GM12878 (cell line): ENCODE results near the gene MINPP1. TPM values are rescaled to one million over a fixed set of nuclear protein-coding genes. Genes with fewer than 3 reads are reported as not detected.

Experiments used
- ATAC-seq: fragments of 200-7000 bp; cut with Tn5 transposase; 3 replicates; pipeline ENCODE4 v1.9.1; 2020; ENCODE audit warnings: mild to moderate bottlenecking, moderate library complexity
- BruUV-seq: library from RNA; stranded (reverse); fragments of 400-500 nt; replicated peaks from 2 replicates; lab custom pipeline; 2021; lab: Mats Ljungman, UMichigan
- CTCF ChIA-PET: fragments of 300-600 bp; sonication (Branson Sonifier 250); formaldehyde crosslinking; extraction: SDS; loops from one replicate; lab custom pipeline; 2021; ENCODE audit warnings: inconsistent platforms; lab: Yijun Ruan, JAX
- POLR2A ChIA-PET: fragments of 350-600 bp; formaldehyde crosslinking; extraction: SDS; loops from one replicate; lab custom pipeline; 2021; ENCODE audit warnings: inconsistent platforms; lab: Charles Lee
- RAD21 ChIA-PET: fragments of 300-600 bp; sonication (Branson Sonifier 250); formaldehyde crosslinking; loops from one replicate; lab custom pipeline; 2023; ENCODE audit warnings: antibody characterized with exemption; ENCODE audit not compliant: unreplicated experiment; lab: Charles Lee
- SMC1A ChIA-PET: fragments of 300-600 bp; sonication (Branson Sonifier 250); formaldehyde crosslinking; loops from one replicate; lab custom pipeline; 2023; ENCODE audit not compliant: unreplicated experiment, uncharacterized antibody; lab: Charles Lee
- DNase-seq: peaks from one replicate; pipeline ENCODE4 v3.0.0-alpha.2; 2011; ENCODE audit warnings: low read depth, low spot score
- FAIRE-seq: peaks from 3 replicates; lab custom pipeline; 2011; peaks lifted over from hg19 to GRCh38; lab: Jason Lieb, UNC
- H2AFZ ChIP-seq: 2 replicates; pipeline ENCODE4 v1.6.0; 2011; ENCODE audit warnings: low read depth, low read length, control low read depth; ENCODE audit not compliant: control insufficient read depth
- H3K27ac ChIP-seq: 2 replicates; pipeline ENCODE4 v1.5.1; 2011; ENCODE audit warnings: control low read depth; ENCODE audit not compliant: control insufficient read depth, insufficient read depth
- H3K27me3 ChIP-seq, 2 experiments: replicated peaks in 1 of 2; 2 replicates each; pipeline versions ENCODE4 v1.6.0 to v1.6.1; 2011; ENCODE audit warnings: low read length in 1 of 2; ENCODE audit not compliant: control insufficient read depth in 2 of 2, insufficient read depth in 2 of 2
- H3K36me3 ChIP-seq, 2 experiments: 2 replicates each; pipeline ENCODE4 v1.5.1; 2011; ENCODE audit warnings: low read length in 1 of 2; ENCODE audit not compliant: control insufficient read depth in 2 of 2, insufficient read depth in 2 of 2
- H3K4me1 ChIP-seq: 2 replicates; pipeline ENCODE4 v1.6.1; 2011; ENCODE audit warnings: mild to moderate bottlenecking, low read length, moderate library complexity, mixed read lengths; ENCODE audit not compliant: control insufficient read depth, insufficient read depth
- H3K4me2 ChIP-seq: 2 replicates; pipeline ENCODE4 v1.6.0; 2011; ENCODE audit warnings: control low read depth; ENCODE audit not compliant: control insufficient read depth, insufficient read depth
- H3K4me3 ChIP-seq: fragments of 200-600 bp; sonication (generic); 2 replicates; pipeline ENCODE4 v1.5.1; 2016
- H3K79me2 ChIP-seq: 2 replicates; pipeline ENCODE4 v1.6.0; 2011; ENCODE audit warnings: low read length; ENCODE audit not compliant: control insufficient read depth, insufficient read depth
- H3K9ac ChIP-seq: 2 replicates; pipeline ENCODE4 v1.8.0; 2011; ENCODE audit warnings: low read length, control low read depth, mixed read lengths; ENCODE audit not compliant: control insufficient read depth, insufficient read depth
- H3K9me3 ChIP-seq: replicated peaks from 3 replicates; pipeline ENCODE4 v1.5.1; 2011; ENCODE audit warnings: mild to moderate bottlenecking, low read length; ENCODE audit not compliant: control insufficient read depth, insufficient read depth
- H4K20me1 ChIP-seq: 2 replicates; pipeline ENCODE4 v1.6.0; 2011; ENCODE audit not compliant: control insufficient read depth, insufficient read depth
- BCLAF1 ChIP-seq: fragments of 450-650 bp; IDR thresholded peaks from 2 replicates; pipeline ENCODE4 v1.6.1; 2017; ENCODE audit warnings: antibody characterized with exemption, mild to moderate bottlenecking, moderate library complexity
- CBFB ChIP-seq: IDR thresholded peaks from 2 replicates; pipeline ENCODE4 v1.6.1; 2016; ENCODE audit warnings: antibody characterized with exemption, low read depth
- CBX5 ChIP-seq: sonication (generic); IDR thresholded peaks from 2 replicates; pipeline ENCODE4 v1.6.1; 2016; ENCODE audit warnings: low read depth, moderate library complexity, mild to moderate bottlenecking, inconsistent platforms
- CEBPB ChIP-seq, 2 experiments: fragments of 150-350 bp in 1 of 2; IDR thresholded peaks; 2 replicates each; pipeline ENCODE4 v1.6.1; 2012 to 2014; ENCODE audit warnings: low read depth in 2 of 2, low read length in 2 of 2, borderline replicate concordance in 1 of 2, inconsistent platforms in 1 of 2
- CHD1 ChIP-seq: IDR thresholded peaks from 2 replicates; pipeline ENCODE4 v1.6.1; 2012; ENCODE audit warnings: low read depth, low read length, improper control_type of control experiment
- GABPA ChIP-seq: IDR thresholded peaks from 2 replicates; pipeline ENCODE4 v1.6.1; 2014; ENCODE audit warnings: antibody characterized with exemption, low read depth, mild to moderate bottlenecking, inconsistent platforms
- MXI1 ChIP-seq: fragments of 150-350 bp; IDR thresholded peaks from 2 replicates; pipeline ENCODE4 v1.6.1; 2011; ENCODE audit warnings: low read depth, mild to moderate bottlenecking, inconsistent platforms, low read length, improper control_type of control experiment
- MYB ChIP-seq: fragments of 150-350 bp; IDR thresholded peaks from 2 replicates; pipeline ENCODE4 v1.6.1; 2014; ENCODE audit warnings: mild to moderate bottlenecking, low read depth, low read length, borderline replicate concordance
- NKRF ChIP-seq: fragments of 450-650 bp; conservative IDR thresholded peaks from 2 replicates; pipeline ENCODE4 v1.6.1; 2017; ENCODE audit warnings: mild to moderate bottlenecking, moderate library complexity
- RCOR1 ChIP-seq: conservative IDR thresholded peaks from 2 replicates; pipeline ENCODE4 v1.6.1; 2012; ENCODE audit warnings: low read depth, low read length, improper control_type of control experiment
- RUNX3 ChIP-seq: IDR thresholded peaks from 2 replicates; pipeline ENCODE4 v1.6.1; 2012; ENCODE audit warnings: low read length, inconsistent platforms
- STAT3 ChIP-seq: IDR thresholded peaks from 2 replicates; pipeline ENCODE4 v1.6.1; 2011; ENCODE audit warnings: low read depth, low read length, improper control_type of control experiment
- YY1 ChIP-seq: IDR thresholded peaks from 2 replicates; pipeline ENCODE4 v1.6.1; 2011; ENCODE audit warnings: low read depth, mild to moderate bottlenecking, low read length
- ZNF274 ChIP-seq: IDR thresholded peaks from one replicate; pipeline ENCODE4 v1.8.0; 2011; ENCODE audit not compliant: insufficient read length, insufficient read depth
- ZSCAN29 ChIP-seq: fragments of 450-650 bp; IDR thresholded peaks from 2 replicates; pipeline ENCODE4 v1.6.1; 2017; ENCODE audit warnings: mild to moderate bottlenecking, moderate library complexity
- in situ Hi-C: fragments of 300-500 bp; cut with MboI; formaldehyde crosslinking; loops from 9 replicates; pipeline ENCODE4 v1.14.3; 2018; ENCODE audit warnings: mixed read lengths
- intact Hi-C: fragments of 100-400 bp; cut with micrococcal nuclease; formaldehyde crosslinking; loops from one replicate; pipeline ENCODE4 v1.14.2; 2022; ENCODE audit not compliant: unreplicated experiment
- polyA plus RNA-seq, 11 experiments: library from polyadenylated mRNA; depleted of rRNA in 4 of 11; unstranded in 6 of 11; stranded (reverse) in 5 of 11; fragments of >200 nt; fragmentation: Nextera tagmentation in 4 of 11; fragmentation: Illumina TruSeq in 1 of 11; extraction: Ambion mirVana in 4 of 11; extraction: Trizol in 1 of 11; gene quantifications; 1 replicate in 1 of 11; 2 replicates in 10 of 11; pipeline versions ENCODE4 v1.2.1 to v1.2.3, GENCODE V29; 2011 to 2016; ENCODE audit warnings: inconsistent platforms in 2 of 11, missing spikeins in 2 of 11, low read depth in 1 of 11
- total RNA-seq, 4 experiments: library from RNA; depleted of rRNA in 3 of 4; stranded (reverse); fragments of >200 nt in 3 of 4; fragmentation: Illumina TruSeq in 1 of 4; extraction: Trizol in 1 of 4; gene quantifications; 2 replicates each; pipeline versions ENCODE4 v1.2.1 to v1.2.3, GENCODE V29; 2013 to 2021

MINPP1 gene
- total and polyA plus RNA-seq, 10 of the 15 experiments (the other 5 are each of a cell fraction or from before 2014, with no cell fraction given) = 3.9 to 29.2 (median 10.7) TPM

GRCh38 chr10:87593702-87594101, 89.0 kb downstream of the MINPP1 start:
- Histone ChIP-seq H3K4me3 (no peak overlapping the region), H2AFZ (no peak overlapping the region), H3K4me2 (no peak overlapping the region), H3K9ac (no peak overlapping the region), H3K4me1 (peaks cover 5% of the 10 kb centered on the region), H4K20me1 (no peaks in the 10 kb centered on the region), H3K27ac (no peak overlapping the region), H3K9me3 (no peaks in the 10 kb centered on the region; the same call in 2 of the 3 replicates), H3K27me3 (no peaks in the 10 kb centered on the region), H3K36me3 (no peaks in the 10 kb centered on the region), H3K79me2 (no peaks in the 10 kb centered on the region)
- POLR2A ChIA-PET = no interaction called here
- DNase-seq = no peak
- intact Hi-C loops = no loop called here
- BruUV-seq = no TSS peak
- RAD21 ChIA-PET = no interaction called here
- SMC1A ChIA-PET = interaction anchor here (1.2 kb wide), 1 partner anchor 8 kb away, joined by 7 read pairs; no protein-coding TSS in a partner anchor
- no peak for FAIRE-seq
- CTCF ChIA-PET = interaction anchor here (1.1 kb wide), 1 partner anchor 60 kb away, joined by 3 read pairs; no protein-coding TSS in a partner anchor
- in situ Hi-C loops = no loop called here
- no peak for TF ChIP-seq MYB
- TF ChIP-seq CBFB = no peak
- TF ChIP-seq YY1 = no peak
- TF ChIP-seq STAT3 = no peak
- TF ChIP-seq RUNX3 = no peak
- no peak for TF ChIP-seq GABPA
- no peak for TF ChIP-seq ZNF274
- TF ChIP-seq ZSCAN29 = no peak
- TF ChIP-seq MXI1 = no peak
- TF ChIP-seq CBX5 = no peak
- TF ChIP-seq NKRF = no peak
- no peak for TF ChIP-seq BCLAF1
- TF ChIP-seq CHD1 = no peak
- no peak for TF ChIP-seq RCOR1
- no peak for TF ChIP-seq CEBPB (IDR thresholded peaks at IDR 0.05; ENCODE audit: borderline replicate concordance in 1 of 2, low read depth in 2 of 2, low read length in 2 of 2)
- ATAC-seq = no peak
